Activated naive CD8-positive, alpha-beta T cell treated with anti-CD3 and anti-CD28 coated beads for 36 hours (primary cell): ENCODE measurements around the gene RMND1. TPM values are rescaled to one million over a fixed set of nuclear protein-coding genes. Genes with fewer than 3 reads are reported as not detected.

ENCODE experiments used
- DNase-seq: peaks from one replicate; pipeline ENCODE4 v3.0.0; 2021
- H3K27ac Mint-ChIP-seq: one replicate; pipeline ENCODE4 v1.8.0; 2022; ENCODE audit warnings: mild to moderate bottlenecking, moderate library complexity, mixed read lengths
- H3K27me3 Mint-ChIP-seq: one replicate; pipeline ENCODE4 v1.8.0; 2022; ENCODE audit warnings: mild to moderate bottlenecking, mixed read lengths
- H3K36me3 Mint-ChIP-seq: one replicate; pipeline ENCODE4 v1.8.0; 2021; ENCODE audit warnings: mild to moderate bottlenecking, mixed read lengths
- H3K4me1 Mint-ChIP-seq: one replicate; pipeline ENCODE4 v1.8.0; 2021; ENCODE audit warnings: mixed read lengths
- H3K4me3 Mint-ChIP-seq: one replicate; pipeline ENCODE4 v1.8.0; 2022; ENCODE audit warnings: mild to moderate bottlenecking, moderate library complexity, mixed read lengths
- H3K9me3 Mint-ChIP-seq: one replicate; pipeline ENCODE4 v1.8.0; 2022; ENCODE audit warnings: mixed read lengths
- total RNA-seq, 2 experiments: library from RNA; stranded (reverse); gene quantifications; one replicate each; pipeline ENCODE4 v1.2.3, GENCODE V29; 2021

The RMND1 gene
- total RNA-seq, 2 experiments from 2014 or later: 25.9 to 28.4 TPM

DNA sequence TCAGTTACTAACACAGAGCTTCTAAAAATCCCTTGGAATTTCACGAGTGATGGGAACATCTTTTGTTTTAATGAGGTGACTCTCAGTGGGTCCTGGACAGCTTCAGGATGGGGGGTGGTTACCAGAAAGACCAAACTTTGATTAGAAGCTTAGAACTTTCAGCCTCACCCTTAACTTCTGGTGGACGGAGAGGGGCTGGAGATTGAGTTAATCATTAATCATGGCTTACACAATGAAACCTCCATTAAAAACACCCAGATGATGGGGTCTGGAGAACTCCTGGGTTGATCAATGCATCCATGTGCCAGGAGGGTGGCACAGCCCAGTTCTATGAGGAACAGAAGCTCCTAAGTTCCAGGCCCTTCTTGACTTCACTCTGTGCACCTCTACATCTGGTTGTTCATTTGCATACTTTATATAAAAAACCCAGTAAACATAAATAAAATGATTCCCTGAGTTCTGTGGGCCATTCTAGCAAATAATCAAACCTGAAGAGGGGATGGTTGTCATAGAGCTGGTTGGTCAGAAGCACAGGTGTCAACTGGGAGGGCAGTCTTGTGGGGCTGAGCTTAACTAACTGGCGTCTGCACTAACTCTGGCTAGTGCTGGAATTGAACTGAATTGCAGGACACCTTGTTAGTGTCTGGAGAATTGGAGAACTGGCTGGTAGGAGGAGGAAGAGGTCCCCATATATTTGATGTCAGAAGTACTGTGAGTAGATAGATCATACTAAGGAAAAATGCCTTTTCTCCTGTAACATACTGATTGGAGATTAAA is 10.3 kb downstream of the RMND1 start:
- Mint-ChIP-seq H3K4me1 (peaks cover 24% of the 10 kb centered on the region), H3K27ac (no peak overlapping the region), H3K27me3 (no peaks in the 10 kb centered on the region), H3K36me3 (peaks cover 4% of the 10 kb centered on the region), H3K9me3 (no peaks in the 10 kb centered on the region), H3K4me3 (no peak overlapping the region)
- no peak for DNase-seq

DNA sequence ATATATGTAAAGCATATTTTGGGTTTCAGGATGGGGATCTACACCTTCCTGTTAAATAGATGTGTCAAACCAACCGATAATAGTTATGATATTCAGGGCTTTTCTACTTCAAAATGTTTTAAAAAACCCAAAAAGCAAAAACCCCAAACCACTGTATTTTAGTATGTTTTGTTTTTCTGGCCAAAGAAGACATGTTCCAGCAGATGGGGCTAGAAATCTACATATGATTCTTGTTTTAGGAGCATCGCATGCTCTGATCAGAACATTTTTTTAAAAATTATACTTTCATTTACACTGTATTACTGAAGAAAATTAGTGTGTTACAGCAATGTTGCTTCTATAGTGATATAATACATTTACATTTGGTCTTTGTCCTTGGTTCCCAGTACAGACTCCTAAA is 11.0 kb downstream of the RMND1 start:
- DNase-seq: no peak
- H3K4me3 Mint-ChIP-seq: no peak overlapping the region

DNA sequence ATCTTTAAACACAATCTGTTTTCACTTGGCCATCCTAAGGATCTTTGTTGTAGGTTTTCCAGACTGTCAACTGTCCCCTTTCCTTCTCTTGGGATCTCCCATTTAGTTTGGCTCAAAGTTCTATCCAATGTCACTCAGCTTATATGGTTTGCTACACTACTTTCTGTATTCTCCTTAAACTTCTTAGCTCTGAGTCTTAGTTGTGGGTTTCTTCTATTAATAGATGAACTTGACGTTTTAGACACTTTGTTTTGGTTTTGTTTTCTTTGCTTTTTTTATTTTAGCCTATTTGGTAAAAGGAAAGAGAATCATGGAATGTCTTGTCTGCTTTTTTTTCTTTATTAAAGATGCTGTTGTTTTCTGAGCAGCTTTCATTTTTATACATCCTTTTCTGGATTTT is 11.4 kb downstream of the RMND1 start:
- peaks cover 5% of the 10 kb centered on the region for H3K36me3 Mint-ChIP-seq

More for the DNA sequence above, 11.0 kb downstream of the RMND1 start:
- H3K9me3 Mint-ChIP-seq: no peaks in the 10 kb centered on the region
- peaks cover 5% of the 10 kb centered on the region for H3K36me3 Mint-ChIP-seq
- no peaks in the 10 kb centered on the region for H3K27me3 Mint-ChIP-seq
- peaks cover 26% of the 10 kb centered on the region for H3K4me1 Mint-ChIP-seq
- no peak overlapping the region for H3K27ac Mint-ChIP-seq

DNA sequence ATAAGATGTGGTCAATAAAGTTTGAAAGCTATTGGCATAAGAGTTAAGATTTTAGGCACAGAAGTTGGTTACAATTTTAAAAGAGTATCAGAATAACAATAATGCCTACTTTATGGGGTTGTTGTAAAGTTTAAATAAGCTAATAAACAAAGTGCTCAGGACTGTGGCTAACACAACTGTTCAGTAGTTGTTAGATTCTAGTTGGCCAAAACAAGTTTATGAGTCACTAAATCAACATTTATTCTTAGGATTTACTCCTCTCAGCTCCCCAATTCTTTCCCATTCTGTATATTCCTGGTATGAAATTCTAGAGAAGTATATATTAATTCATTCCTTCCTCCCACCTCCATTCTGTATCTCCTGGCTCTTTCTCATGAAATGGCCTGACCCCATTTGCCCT is 14.5 kb downstream of the RMND1 start:
- Mint-ChIP-seq H3K4me3 (no peak overlapping the region), H3K9me3 (no peaks in the 10 kb centered on the region), H3K36me3 (peaks cover 7% of the 10 kb centered on the region), H3K27ac (no peak overlapping the region), H3K4me1 (peaks cover 22% of the 10 kb centered on the region), H3K27me3 (no peaks in the 10 kb centered on the region)
- DNase-seq: no peak

More for the DNA sequence above, 11.4 kb downstream of the RMND1 start:
- Mint-ChIP-seq H3K27me3 (no peaks in the 10 kb centered on the region), H3K4me3 (no peak overlapping the region), H3K4me1 (peaks cover 24% of the 10 kb centered on the region), H3K9me3 (no peaks in the 10 kb centered on the region), H3K27ac (no peak overlapping the region)
- no peak for DNase-seq

DNA sequence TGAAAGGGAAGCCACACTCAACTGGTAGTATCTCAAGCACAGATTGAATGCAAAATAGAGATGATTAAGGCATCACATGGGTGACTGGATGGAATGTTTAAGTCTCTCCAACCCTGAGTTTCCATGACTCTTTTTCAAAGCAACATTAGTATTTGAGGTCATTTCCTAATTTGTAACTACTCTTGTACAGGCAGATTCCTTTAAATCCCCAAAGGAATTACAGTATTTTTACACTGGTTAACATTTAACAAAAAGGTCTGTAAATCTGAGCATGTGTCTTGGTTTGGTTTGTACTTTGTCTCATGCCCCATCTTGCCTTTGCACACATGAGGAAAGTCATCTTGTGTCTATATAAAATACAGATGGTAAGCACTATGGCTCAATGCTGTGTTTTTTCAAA is 15.1 kb downstream of the RMND1 start:
- Mint-ChIP-seq H3K27me3 (no peaks in the 10 kb centered on the region), H3K4me3 (no peak overlapping the region), H3K36me3 (peaks cover 8% of the 10 kb centered on the region), H3K4me1 (peaks cover 20% of the 10 kb centered on the region), H3K27ac (no peak overlapping the region), H3K9me3 (no peaks in the 10 kb centered on the region)
- no peak for DNase-seq

DNA sequence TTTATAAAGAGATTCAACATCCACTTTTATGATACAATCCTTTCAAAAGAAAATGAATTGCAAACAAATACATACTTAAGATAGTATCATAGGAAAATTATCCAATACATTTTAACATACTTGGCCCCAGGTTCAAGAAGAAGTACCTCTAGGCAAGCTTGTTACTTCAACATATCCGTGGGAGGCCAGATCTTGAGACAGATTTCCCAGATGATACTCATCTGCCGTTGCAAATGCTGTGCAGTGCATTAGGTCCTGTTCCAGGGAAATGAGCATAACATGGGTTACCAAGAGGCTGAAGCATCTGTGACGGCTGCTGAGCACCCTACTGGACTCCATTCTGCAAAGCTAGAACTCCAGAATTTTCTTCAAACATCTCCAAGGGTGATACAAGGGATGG is 15.6 kb downstream of the RMND1 start:
- peaks cover 8% of the 10 kb centered on the region for H3K36me3 Mint-ChIP-seq
- peaks cover 16% of the 10 kb centered on the region for H3K4me1 Mint-ChIP-seq
- H3K27ac Mint-ChIP-seq: no peak overlapping the region

DNA sequence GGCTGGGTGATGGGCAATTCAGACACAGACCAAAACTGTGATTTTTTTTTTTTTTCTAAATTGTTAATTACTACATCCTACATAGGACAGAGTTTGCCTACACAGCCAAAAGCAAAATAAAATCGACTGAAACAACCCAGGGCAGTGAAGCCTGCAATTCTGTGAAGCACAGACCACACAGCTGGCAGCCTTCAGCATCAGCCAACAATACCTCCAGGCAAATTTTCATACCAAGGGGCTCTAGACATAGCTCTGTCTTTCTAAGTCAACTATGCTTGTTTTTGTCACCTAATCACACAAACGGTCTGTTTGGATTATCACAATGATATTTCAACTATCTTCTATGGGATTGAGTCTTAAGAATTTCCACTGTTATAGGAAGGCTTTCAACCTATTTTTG is 17.6 kb downstream of the RMND1 start:
- DNase-seq: no peak
- Mint-ChIP-seq H3K9me3 (no peaks in the 10 kb centered on the region), H3K27me3 (no peaks in the 10 kb centered on the region), H3K4me1 (peaks cover 7% of the 10 kb centered on the region), H3K27ac (no peak overlapping the region), H3K4me3 (no peak overlapping the region), H3K36me3 (peaks cover 10% of the 10 kb centered on the region)

More for the DNA sequence above, 15.6 kb downstream of the RMND1 start:
- Mint-ChIP-seq H3K27me3 (no peaks in the 10 kb centered on the region), H3K4me3 (no peak overlapping the region), H3K9me3 (no peaks in the 10 kb centered on the region)
- no peak for DNase-seq

DNA sequence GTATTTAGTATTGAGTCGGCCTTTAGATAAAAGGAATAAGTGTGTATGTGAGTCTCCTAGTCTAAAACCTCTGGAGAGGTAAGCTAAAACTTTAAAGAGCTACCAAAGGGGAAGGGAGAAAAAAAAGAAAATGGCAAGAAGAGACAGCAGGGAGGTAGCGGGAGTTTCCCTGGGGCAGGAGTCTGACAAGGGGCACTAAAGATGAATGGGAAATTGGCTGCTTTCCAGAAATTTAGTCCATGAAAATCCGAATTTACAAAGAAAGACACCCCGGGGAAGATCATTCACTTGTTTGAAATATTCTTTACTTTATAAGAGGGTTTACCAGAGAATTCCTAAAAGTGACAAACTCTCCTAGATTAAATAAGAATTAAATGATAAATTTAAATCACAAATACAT is 19.3 kb downstream of the RMND1 start:
- no peaks in the 10 kb centered on the region for H3K9me3 Mint-ChIP-seq
- H3K27ac Mint-ChIP-seq: no peak overlapping the region
- no peak for DNase-seq
- H3K27me3 Mint-ChIP-seq: no peaks in the 10 kb centered on the region
- H3K4me3 Mint-ChIP-seq: no peak overlapping the region
- H3K4me1 Mint-ChIP-seq: peaks cover 7% of the 10 kb centered on the region
- H3K36me3 Mint-ChIP-seq: peaks cover 10% of the 10 kb centered on the region

DNA sequence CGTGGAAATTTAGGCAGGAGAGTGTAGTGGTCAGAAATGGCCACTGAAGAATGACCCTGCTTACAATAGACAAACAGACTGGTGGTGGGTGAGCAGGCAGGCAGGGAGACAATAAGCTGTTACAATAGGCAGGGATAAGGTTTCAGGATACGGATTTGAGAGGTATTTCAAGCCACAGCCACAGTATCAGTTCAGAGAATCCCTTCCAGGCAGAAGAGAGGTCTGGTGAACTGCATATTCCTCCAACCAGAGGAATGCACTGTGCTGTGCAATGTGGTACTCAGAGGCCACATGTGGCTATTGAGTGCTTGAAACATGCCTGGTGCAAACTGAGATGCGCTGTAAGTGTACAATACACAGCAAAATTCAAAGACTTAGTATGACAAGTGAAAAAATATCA is 20.6 kb downstream of the RMND1 start:
- no peaks in the 10 kb centered on the region for H3K27me3 Mint-ChIP-seq
- no peak overlapping the region for H3K27ac Mint-ChIP-seq
- H3K9me3 Mint-ChIP-seq: no peaks in the 10 kb centered on the region
- H3K4me3 Mint-ChIP-seq: no peak overlapping the region
- peaks cover under 1% of the 10 kb centered on the region for H3K4me1 Mint-ChIP-seq
- no peak for DNase-seq
- peaks cover 12% of the 10 kb centered on the region for H3K36me3 Mint-ChIP-seq

DNA sequence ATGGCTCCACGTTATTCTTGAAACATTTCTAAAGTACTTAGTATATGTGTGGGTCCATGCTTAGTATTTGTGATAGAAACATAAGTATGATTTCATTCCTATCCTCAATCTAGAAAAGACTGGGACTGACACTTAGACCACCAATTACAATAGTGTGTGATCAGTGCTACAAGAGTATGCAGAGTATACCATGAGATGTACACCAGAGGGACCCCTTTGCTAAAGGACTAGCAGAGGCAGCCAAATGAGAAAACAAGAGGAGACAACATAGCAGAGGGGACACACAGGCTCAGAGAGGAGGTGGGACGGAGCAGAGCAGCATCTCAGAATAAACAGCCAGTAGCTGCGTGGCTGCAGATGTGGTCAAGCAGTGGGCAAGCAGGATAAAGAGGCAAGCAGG is 21.0 kb downstream of the RMND1 start:
- DNase-seq: no peak
- Mint-ChIP-seq H3K9me3 (no peaks in the 10 kb centered on the region), H3K27ac (no peak overlapping the region), H3K4me1 (no peaks in the 10 kb centered on the region), H3K27me3 (no peaks in the 10 kb centered on the region), H3K4me3 (no peak overlapping the region), H3K36me3 (peaks cover 15% of the 10 kb centered on the region)

DNA sequence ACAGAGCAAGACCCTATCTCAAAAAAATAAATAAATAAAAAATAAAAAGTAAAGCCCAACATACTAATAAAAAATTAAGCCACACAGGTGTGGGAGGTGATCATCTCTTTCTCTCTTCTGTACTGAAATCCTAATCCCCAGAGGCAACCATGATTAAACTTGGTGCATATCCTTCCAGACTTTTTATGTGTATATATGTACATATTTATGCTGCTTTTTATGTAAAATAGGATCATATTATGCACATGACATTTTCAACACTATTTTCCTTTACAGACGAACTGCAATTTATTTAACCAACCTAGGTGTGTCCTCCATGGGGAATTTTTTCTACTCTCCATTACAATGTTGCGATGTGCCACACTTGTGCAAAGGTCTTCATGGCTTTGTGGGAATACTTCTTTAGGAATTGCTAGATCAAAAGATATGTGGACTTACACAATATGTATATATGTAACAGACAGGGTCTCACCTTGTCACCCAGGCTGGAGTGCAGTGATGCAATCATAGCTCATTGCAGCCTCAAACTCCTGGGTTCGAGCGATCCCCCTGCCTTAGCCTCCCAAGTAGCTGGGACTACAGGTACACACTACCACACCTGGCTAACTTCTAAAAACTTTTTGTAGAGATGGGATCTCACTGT is 23.7 kb downstream of the RMND1 start:
- Mint-ChIP-seq H3K4me1 (no peaks in the 10 kb centered on the region), H3K27me3 (no peaks in the 10 kb centered on the region), H3K36me3 (peaks cover 23% of the 10 kb centered on the region)

DNA sequence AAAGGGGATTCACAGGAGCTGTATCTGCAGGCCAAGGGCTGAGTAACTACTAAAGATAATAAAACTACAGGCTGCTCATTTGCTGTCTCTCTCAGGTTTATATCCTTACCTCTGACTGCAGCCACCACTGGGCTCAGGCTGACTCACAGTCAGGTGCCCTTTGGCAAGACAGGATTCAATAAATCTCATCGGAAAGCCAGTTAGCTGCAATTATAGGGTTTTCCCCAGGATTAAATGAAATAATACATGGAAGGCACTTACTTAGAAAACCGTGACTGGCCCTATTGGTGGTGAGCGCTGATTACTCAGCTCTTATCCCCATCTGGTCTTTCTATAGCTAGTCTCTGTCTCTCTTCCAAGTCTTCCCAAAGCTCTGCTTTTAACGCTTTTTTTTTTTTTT is 26.4 kb downstream of the RMND1 start:
- Mint-ChIP-seq H3K4me3 (no peak overlapping the region), H3K9me3 (no peaks in the 10 kb centered on the region), H3K36me3 (peaks cover 19% of the 10 kb centered on the region), H3K4me1 (no peaks in the 10 kb centered on the region), H3K27me3 (no peaks in the 10 kb centered on the region), H3K27ac (no peak overlapping the region)
- DNase-seq: no peak

More for the DNA sequence above, 23.7 kb downstream of the RMND1 start:
- Mint-ChIP-seq H3K9me3 (no peaks in the 10 kb centered on the region), H3K27ac (no peak overlapping the region), H3K4me3 (no peak overlapping the region)
- DNase-seq: no peak

DNA sequence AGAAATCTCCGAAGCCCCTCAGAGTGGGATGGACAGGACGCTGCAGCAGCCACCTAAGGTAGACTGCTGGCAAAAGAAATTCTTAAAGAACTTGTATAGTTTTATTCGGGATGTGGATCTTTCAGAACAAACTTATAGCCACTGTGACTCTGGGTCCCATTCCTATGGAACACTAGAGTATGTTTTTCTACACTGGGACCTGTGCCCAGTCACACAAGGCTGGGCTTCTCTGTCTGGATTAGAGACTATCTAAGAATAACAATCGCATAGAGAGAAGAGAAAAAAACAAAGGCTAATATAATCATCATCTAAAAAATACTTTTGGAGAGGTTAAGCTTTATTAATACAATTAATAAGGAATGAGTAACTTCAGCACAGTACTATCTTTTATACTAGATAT is 28.9 kb downstream of the RMND1 start:
- Mint-ChIP-seq H3K36me3 (peaks cover 20% of the 10 kb centered on the region), H3K27me3 (no peaks in the 10 kb centered on the region), H3K4me3 (no peak overlapping the region), H3K9me3 (no peaks in the 10 kb centered on the region), H3K4me1 (no peaks in the 10 kb centered on the region), H3K27ac (no peak overlapping the region)
- DNase-seq: no peak

DNA sequence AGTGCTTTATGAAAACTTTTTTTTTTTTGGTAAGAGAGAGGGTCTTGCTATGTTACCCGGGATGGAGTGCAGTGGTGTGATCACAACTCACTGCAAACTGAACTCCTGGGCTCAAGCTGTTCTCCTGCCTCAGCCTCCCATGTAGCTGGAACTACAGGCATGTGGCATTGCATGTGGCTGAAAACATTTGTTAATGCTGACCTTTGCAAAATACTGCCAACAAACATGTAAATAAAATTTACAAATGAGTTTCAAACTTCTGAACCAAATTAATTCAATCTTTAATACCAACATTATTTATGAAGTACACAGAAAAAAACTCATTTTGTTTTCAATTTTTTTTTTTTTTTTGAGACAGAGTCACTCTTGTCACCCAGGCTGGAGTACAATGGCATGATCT is 34.4 kb downstream of the RMND1 start:
- Mint-ChIP-seq H3K27ac (no peak overlapping the region), H3K9me3 (peaks cover 10% of the 10 kb centered on the region), H3K4me1 (peaks cover 10% of the 10 kb centered on the region), H3K36me3 (peaks cover 47% of the 10 kb centered on the region), H3K4me3 (no peak overlapping the region), H3K27me3 (no peaks in the 10 kb centered on the region)
- no peak for DNase-seq

DNA sequence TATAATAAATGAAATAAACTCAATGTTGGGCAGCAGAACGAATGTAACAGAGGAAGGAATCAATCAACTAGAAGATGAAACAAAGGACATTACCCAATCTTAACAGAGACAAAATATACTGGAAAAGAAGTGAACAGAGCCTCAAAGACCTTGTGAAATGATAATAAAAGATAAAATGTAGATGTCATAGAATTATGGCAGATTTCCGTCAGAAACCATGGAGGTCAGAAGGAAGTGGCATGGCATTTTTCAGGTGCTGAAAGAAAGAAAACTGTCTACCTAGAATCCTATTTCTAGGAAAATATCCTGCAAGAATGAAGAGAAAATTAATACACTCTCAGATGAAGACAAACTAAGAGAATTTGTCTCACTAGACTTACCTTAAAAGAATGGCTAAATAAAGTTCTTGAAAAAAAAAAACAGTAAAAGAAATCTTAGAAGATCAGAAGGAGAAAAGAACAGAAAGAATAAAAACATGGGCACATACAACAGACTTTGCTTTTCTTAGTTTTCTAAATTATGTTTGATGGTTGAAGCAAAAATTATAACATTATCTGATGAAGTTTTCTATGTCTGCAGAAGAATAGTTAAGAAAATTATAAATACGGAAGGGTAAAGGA is 37.2 kb downstream of the RMND1 start:
- DNase-seq: no peak
- H3K9me3 Mint-ChIP-seq: peaks cover 10% of the 10 kb centered on the region
- H3K27ac Mint-ChIP-seq: no peak overlapping the region
- H3K36me3 Mint-ChIP-seq: peaks cover 56% of the 10 kb centered on the region
- H3K27me3 Mint-ChIP-seq: no peaks in the 10 kb centered on the region
- H3K4me1 Mint-ChIP-seq: peaks cover 10% of the 10 kb centered on the region
- no peak overlapping the region for H3K4me3 Mint-ChIP-seq
